ENCODE measurements around the gene PLA2G6. TPM values are rescaled to one million over a fixed set of nuclear protein-coding genes. Genes with fewer than 3 reads are reported as not detected.

PLA2G6 gene
- total and polyA plus RNA-seq, 9 of the 15 experiments (the other 6 are each of a cell fraction or from before 2014, with no cell fraction given): 0.11 to 12.2 (median 9.7) TPM

DNA sequence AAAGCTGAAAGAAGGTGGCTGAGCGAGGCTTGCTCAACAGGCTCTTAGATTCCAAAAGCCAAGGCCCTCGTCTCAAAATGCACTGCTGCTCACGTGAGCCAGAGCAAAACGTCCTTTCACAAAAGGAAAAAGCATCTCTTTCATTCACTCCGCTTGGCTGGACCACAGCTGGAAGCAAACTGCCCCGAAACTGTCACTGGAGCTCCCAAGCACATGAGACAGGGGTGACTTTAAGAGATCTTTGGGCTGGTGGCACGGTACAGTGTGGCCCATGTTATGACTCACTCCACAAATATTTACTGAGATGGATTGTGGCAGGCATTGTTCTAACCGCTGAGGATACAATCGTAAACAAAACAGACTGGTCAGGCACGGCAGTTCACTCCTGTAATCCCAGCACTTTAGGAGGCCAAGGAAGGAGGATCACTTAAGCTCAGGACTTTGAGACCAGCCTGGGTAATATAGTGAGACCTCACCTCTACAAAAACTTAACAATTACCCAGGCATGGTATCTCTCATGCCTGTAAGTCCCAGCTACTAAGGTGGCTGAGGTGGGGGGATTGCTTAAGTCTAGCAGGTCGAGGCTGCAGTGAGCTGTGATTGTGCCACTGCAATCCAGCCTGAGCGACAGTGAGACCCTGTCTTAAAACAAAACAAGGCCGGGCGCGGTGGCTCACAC, 3.6 kb downstream of the PLA2G6 start (continued):
- no peak for TF ChIP-seq MEF2A (IDR thresholded peaks at IDR 0.05; ENCODE audit: control insufficient read depth, low read depth, low read length)
- TF ChIP-seq MCM7 (IDR thresholded peaks at IDR 0.05): no peak
- no peak for TF ChIP-seq ETS2 (tag; IDR thresholded peaks at IDR 0.05; ENCODE audit: borderline replicate concordance, poor library complexity, severe bottlenecking)
- no peak for TF ChIP-seq HDAC6 (IDR thresholded peaks at IDR 0.05; ENCODE audit: low read depth, low read length)
- TF ChIP-seq CBFA2T2 (conservative IDR thresholded peaks at IDR 0.05): no peak
- TF ChIP-seq BCL6 (CRISPR knock-in tag; IDR thresholded peaks at IDR 0.05): no peak
- TF ChIP-seq, protein P1, sequence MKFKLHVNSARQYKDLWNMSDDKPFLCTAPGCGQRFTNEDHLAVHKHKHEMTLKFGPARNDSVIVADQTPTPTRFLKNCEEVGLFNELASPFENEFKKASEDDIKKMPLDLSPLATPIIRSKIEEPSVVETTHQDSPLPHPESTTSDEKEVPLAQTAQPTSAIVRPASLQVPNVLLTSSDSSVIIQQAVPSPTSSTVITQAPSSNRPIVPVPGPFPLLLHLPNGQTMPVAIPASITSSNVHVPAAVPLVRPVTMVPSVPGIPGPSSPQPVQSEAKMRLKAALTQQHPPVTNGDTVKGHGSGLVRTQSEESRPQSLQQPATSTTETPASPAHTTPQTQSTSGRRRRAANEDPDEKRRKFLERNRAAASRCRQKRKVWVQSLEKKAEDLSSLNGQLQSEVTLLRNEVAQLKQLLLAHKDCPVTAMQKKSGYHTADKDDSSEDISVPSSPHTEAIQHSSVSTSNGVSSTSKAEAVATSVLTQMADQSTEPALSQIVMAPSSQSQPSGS (CRISPR knock-in tag; IDR thresholded peaks at IDR 0.05): no peak
- peak; percentile 67 for TF ChIP-seq SMARCA4 (IDR thresholded peaks at IDR 0.05)
- no peak for TF ChIP-seq BRD4 (IDR thresholded peaks at IDR 0.05)
- TF ChIP-seq CHCHD3 (CRISPR knock-in tag; IDR thresholded peaks at IDR 0.05): no peak
- TF ChIP-seq CHD4 (IDR thresholded peaks at IDR 0.05; ENCODE audit: insufficient read depth, insufficient replicate concordance, low read depth, low read length, poor library complexity, severe bottlenecking): no peak
- TF ChIP-seq ZNF274 (IDR thresholded peaks at IDR 0.05; ENCODE audit: borderline replicate concordance, low read depth, low read length): no peak
- TF ChIP-seq TBP (optimal IDR thresholded peaks at IDR 0.05; ENCODE audit: low read depth, low read length): no peak
- TF ChIP-seq, protein P2, sequence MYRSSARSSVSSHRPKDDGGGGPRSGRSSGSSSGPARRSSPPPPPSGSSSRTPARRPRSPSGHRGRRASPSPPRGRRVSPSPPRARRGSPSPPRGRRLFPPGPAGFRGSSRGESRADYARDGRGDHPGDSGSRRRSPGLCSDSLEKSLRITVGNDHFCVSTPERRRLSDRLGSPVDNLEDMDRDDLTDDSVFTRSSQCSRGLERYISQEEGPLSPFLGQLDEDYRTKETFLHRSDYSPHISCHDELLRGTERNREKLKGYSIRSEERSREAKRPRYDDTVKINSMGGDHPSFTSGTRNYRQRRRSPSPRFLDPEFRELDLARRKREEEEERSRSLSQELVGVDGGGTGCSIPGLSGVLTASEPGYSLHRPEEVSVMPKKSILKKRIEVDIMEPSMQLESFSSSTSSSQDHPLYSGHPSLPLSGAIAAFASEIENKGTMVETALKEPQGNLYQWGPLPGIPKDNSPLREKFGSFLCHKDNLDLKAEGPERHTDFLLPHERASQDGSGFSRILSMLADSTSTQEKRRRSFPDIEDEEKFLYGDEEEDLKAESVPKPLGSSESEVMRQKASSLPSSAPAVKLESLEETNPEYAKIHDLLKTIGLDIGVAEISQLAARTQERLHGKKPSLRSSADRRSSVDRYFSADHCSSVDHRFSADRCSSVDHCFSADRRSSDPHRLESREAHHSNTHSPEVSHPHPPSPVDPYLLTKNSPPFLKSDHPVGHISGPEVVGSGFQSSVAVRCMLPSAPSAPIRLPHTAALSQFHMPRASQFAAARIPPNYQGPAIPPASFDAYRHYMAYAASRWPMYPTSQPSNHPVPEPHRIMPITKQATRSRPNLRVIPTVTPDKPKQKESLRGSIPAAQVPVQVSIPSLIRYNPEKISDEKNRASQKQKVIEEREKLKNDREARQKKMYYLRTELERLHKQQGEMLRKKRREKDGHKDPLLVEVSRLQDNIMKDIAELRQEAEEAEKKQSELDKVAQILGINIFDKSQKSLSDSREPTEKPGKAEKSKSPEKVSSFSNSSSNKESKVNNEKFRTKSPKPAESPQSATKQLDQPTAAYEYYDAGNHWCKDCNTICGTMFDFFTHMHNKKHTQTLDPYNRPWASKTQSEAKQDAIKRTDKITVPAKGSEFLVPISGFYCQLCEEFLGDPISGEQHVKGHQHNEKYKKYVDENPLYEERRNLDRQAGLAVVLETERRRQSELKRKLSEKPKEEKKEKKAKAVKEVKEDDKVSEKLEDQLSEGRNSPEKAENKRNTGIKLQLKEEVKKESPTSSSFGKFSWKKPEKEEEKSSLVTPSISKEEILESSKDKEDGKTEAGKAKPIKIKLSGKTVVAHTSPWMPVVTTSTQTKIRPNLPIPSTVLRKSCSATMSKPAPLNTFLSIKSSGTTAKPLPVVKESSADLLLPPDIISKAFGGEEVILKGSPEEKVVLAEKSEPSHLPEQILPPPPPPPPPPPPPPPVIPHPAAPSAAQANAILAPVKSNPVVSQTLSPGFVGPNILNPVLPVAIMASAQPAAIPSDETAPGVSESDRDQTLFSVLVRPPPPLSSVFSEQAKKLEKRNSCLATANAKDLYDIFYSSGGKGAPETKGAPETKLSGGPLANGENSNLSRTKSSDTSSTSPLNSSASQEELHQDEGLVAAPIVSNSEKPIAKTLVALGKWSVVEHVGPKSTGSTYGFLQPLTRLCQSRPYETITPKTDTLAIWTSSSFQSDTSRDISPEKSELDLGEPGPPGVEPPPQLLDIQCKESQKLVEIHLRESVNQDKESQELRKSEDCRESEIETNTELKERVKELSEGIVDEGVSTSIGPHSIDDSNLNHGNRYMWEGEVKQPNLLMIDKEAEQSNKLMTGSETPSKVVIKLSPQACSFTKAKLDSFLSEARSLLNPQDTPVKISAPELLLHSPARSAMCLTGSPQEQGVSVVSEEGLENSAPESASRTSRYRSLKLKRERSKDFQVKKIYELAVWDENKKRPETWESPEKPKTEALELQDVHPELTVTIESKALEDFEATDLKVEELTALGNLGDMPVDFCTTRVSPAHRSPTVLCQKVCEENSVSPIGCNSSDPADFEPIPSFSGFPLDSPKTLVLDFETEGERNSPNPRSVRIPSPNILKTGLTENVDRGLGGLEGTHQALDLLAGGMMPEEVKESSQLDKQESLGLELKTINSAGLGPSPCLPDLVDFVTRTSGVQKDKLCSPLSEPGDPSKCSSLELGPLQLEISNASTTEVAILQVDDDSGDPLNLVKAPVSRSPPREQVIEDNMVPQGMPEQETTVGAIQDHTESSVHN (IDR thresholded peaks at IDR 0.05; ENCODE audit: borderline replicate concordance in 1 of 2, low read depth in 1 of 2): peak in 1 of 2 experiments; percentile 66; a peak in 1 of 4 replicates
- TF ChIP-seq, protein P3, sequence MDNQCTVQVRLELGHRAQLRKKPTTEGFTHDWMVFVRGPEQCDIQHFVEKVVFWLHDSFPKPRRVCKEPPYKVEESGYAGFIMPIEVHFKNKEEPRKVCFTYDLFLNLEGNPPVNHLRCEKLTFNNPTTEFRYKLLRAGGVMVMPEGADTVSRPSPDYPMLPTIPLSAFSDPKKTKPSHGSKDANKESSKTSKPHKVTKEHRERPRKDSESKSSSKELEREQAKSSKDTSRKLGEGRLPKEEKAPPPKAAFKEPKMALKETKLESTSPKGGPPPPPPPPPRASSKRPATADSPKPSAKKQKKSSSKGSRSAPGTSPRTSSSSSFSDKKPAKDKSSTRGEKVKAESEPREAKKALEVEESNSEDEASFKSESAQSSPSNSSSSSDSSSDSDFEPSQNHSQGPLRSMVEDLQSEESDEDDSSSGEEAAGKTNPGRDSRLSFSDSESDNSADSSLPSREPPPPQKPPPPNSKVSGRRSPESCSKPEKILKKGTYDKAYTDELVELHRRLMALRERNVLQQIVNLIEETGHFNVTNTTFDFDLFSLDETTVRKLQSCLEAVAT (IDR thresholded peaks at IDR 0.05): 0 out of 4 replicates have a peak, but pooled peaks of 1 of the 2 experiments have one; percentile 12
- 0 out of 2 replicates have a peak, but pooled peaks have one; percentile 19 for TF ChIP-seq CREM (IDR thresholded peaks at IDR 0.05; ENCODE audit: low read depth)

Measured in K562 (cell line).